Measurements from ENCODE around the gene INO80B. TPM values are rescaled to one million over a fixed set of nuclear protein-coding genes. Genes with fewer than 3 reads are reported as not detected.

INO80B gene
- polyA plus RNA-seq, 1 donor (not counting 4 experiments of a cell fraction or from before 2014, with no cell fraction given) = 18.8 TPM

DNA sequence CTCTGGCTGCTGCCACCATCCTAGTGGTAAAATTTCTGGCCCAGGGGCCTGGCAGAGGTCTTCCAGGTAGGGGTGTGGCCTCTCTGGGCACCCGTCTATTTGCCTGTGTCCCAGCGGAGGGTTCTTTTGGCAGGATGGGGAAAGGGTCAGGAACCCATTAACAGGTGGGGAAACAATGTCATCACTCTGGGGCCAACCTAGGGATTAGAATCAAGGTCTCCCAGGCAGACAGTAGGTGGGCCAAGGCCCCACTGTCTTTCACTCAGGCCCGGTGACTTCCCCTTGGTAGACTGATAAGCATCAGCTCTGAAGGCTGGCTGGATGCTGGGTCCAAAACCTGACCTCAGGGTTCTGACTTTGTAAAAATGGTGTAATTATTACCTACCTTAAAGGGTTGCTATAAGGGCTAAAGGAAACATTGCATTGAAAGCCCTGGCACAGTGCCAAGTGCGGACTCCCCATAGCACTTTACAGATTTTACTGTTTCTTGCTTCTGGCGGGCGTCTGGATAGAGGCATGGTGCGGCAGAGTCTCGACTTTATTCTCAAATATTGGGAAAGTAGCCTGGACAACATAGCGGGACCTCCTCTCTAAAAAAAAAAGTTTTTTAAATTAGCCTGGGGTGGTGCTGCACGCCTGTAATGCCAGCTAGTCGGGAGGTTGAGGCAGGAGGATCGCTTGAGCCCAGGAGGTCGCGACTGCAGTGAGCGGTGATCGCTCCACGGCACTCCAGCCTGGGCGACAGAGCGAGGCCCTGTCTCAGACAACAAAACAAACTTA lies 42.3 kb downstream of the INO80B start:
- Histone ChIP-seq H3K9me1 (ENCODE audit: control insufficient read depth, extremely low read depth, insufficient read depth, low read length) (no peaks in the 10 kb centered on the region), H3K4me2 (ENCODE audit: control insufficient read depth, extremely low read depth, insufficient read depth, low read depth, low read length) (peak overlapping the region; percentile 69), H3K27ac (ENCODE audit: control insufficient read depth, insufficient read depth, low read length) (no peak overlapping the region), H4K20me1 (ENCODE audit: control insufficient read depth, extremely low read depth, insufficient read depth, low read length) (no peaks in the 10 kb centered on the region), H3K4me1 (ENCODE audit: control insufficient read depth, extremely low read depth, insufficient read depth, low read length) (peaks cover 18% of the 10 kb centered on the region), H2AFZ (ENCODE audit: control insufficient read depth, low read length) (no peak overlapping the region), H3K9ac (ENCODE audit: control insufficient read depth, extremely low read depth, insufficient read depth, low read length) (no peak overlapping the region), H3K36me3 (ENCODE audit: control insufficient read depth in 2 of 2, extremely low read depth in 1 of 2, insufficient read depth in 2 of 2, low read length in 2 of 2) (peaks cover 12 to 15% of the 10 kb centered on the region in 2 experiments), H3K27me3 (ENCODE audit: control insufficient read depth, extremely low read depth, insufficient read depth, low read length) (peaks cover 38% of the 10 kb centered on the region), H3K79me2 (ENCODE audit: control insufficient read depth, insufficient read depth, low read length) (no peaks in the 10 kb centered on the region), H3K9me3 (ENCODE audit: control insufficient read depth, low read depth, low read length) (no peaks in the 10 kb centered on the region), H3K4me3 (ENCODE audit: control insufficient read depth in 2 of 3, extremely low read depth in 1 of 3, insufficient read depth in 2 of 3, low read depth in 1 of 3, low read length in 3 of 3) (no peak overlapping the region)
- DNase-seq (ENCODE audit: low read depth, low spot score) (no peak), FAIRE-seq (no peak)
- TF ChIP-seq CTCF (optimal IDR thresholded peaks at IDR 0.05 in 1 of 3, IDR thresholded peaks at IDR 0.05 in 1 of 3, conservative IDR thresholded peaks at IDR 0.05 in 1 of 3; ENCODE audit: extremely low read depth in 1 of 3, insufficient read depth in 2 of 3, low read length in 3 of 3) (no peak), EZH2 (IDR thresholded peaks at IDR 0.05; ENCODE audit: low read length) (no peak)
- dilution Hi-C loops (cut with MboI; ENCODE audit: extremely low pct_ligation_motif_present, low sequenced_read_pairs) = no loop called here

DNA sequence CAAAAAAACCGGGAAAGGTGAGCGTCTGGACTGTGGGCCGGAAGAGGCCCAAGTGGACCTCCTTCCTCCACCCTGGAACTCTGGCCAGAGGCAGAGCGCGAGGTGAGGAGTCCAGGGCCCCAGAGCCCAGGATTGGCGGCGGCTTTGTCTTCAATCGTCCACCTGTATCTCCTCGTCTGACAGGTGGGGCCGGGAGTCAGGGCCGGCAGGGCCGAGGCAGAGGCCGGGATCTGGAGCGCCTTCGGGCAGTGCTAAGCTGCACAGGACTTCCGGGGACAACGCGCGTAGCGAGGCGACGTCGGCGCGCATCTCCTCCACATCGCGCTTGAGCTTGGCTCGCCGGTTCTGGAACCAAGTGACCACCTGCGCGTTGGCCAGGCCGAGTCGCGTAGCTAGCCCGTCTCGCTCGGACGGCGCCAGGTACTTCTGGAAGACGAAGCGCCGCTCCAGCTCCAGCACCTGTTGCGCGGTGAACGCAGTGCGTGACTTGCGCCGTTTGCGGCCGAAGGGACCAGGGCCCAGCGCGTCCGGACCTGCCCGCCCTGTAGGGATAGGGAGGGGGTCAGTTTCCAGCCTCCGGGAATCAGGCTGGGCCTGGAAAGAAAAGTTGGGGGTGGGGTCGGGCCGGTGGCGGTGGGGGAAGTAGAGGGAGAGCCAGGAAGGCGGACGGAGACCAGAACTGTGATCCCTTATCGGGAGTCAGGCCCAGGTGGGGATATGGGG lies 43.1 kb downstream of the INO80B start:
- H3K4me2 ChIP-seq (ENCODE audit: control insufficient read depth, extremely low read depth, insufficient read depth, low read depth, low read length) = peak overlapping the region; percentile 69
- H3K9me3 ChIP-seq (ENCODE audit: control insufficient read depth, low read depth, low read length) = no peaks in the 10 kb centered on the region
- H3K27me3 ChIP-seq (ENCODE audit: control insufficient read depth, extremely low read depth, insufficient read depth, low read length) = peaks cover 41% of the 10 kb centered on the region
- no peaks in the 10 kb centered on the region for H3K79me2 ChIP-seq (ENCODE audit: control insufficient read depth, insufficient read depth, low read length)
- dilution Hi-C loops (cut with MboI; ENCODE audit: extremely low pct_ligation_motif_present, low sequenced_read_pairs) = no loop called here
- DNase-seq (ENCODE audit: low read depth, low spot score) (no peak), FAIRE-seq (no peak)
- peak overlapping the region; percentile 15 to 57 (median 25) for H3K4me3 ChIP-seq (ENCODE audit: control insufficient read depth in 2 of 3, extremely low read depth in 1 of 3, insufficient read depth in 2 of 3, low read depth in 1 of 3, low read length in 3 of 3)
- TF ChIP-seq CTCF (optimal IDR thresholded peaks at IDR 0.05 in 1 of 3, IDR thresholded peaks at IDR 0.05 in 1 of 3, conservative IDR thresholded peaks at IDR 0.05 in 1 of 3; ENCODE audit: extremely low read depth in 1 of 3, insufficient read depth in 2 of 3, low read length in 3 of 3) = no peak
- no peak for TF ChIP-seq EZH2 (IDR thresholded peaks at IDR 0.05; ENCODE audit: low read length)
- H3K4me1 ChIP-seq (ENCODE audit: control insufficient read depth, extremely low read depth, insufficient read depth, low read length) = peaks cover 26% of the 10 kb centered on the region
- H3K36me3 ChIP-seq (ENCODE audit: control insufficient read depth in 2 of 2, extremely low read depth in 1 of 2, insufficient read depth in 2 of 2, low read length in 2 of 2) = peaks cover 8% of the 10 kb centered on the region in 2 experiments
- H3K9me1 ChIP-seq (ENCODE audit: control insufficient read depth, extremely low read depth, insufficient read depth, low read length) = no peaks in the 10 kb centered on the region
- H3K27ac ChIP-seq (ENCODE audit: control insufficient read depth, insufficient read depth, low read length) = no peak overlapping the region
- H4K20me1 ChIP-seq (ENCODE audit: control insufficient read depth, extremely low read depth, insufficient read depth, low read length) = no peaks in the 10 kb centered on the region
- H2AFZ ChIP-seq (ENCODE audit: control insufficient read depth, low read length) = peak overlapping the region; percentile 30
- no peak overlapping the region for H3K9ac ChIP-seq (ENCODE audit: control insufficient read depth, extremely low read depth, insufficient read depth, low read length)

All from keratinocyte (primary cell).